Measurements from ENCODE around the gene ZNF581. TPM values are rescaled to one million over a fixed set of nuclear protein-coding genes. Genes with fewer than 3 reads are reported as not detected.

Gene ZNF581
- total RNA-seq, 1 experiment from 2014 or later, result 65.1 TPM

GRCh38 chr19:55647732-55648584 is 4.5 kb downstream of the ZNF581 start, which contains the start of gene CCDC106:
Gene CCDC106, plus strand, starts transcription at chr19:55648212. Its CDS starts 835 bp downstream, at chr19:55649047.
- Histone ChIP-seq H4K5ac (ENCODE audit: insufficient read length, low read depth, low read length) (no peak within 1 kb of the TSS), H3T11ph (ENCODE audit: low read length) (no peak within 1 kb of the TSS), H3K4me1 (ENCODE audit: insufficient read depth, low read length) (no peaks in the 10 kb centered on the region), H2BK15ac (ENCODE audit: low read depth, low read length) (no peak within 1 kb of the TSS; the same call in 1 of the 2 replicates), H3K9ac (ENCODE audit: extremely low read depth, insufficient read length, low read length) (peak within 1 kb of the TSS; percentile 63), H3K14ac (ENCODE audit: insufficient read depth, low read length) (peak within 1 kb of the TSS; percentile 97), H3K23me2 (ENCODE audit: insufficient read length, low read depth, low read length, poor library complexity, severe bottlenecking) (peaks cover 25% of the 10 kb centered on the region), H2AK5ac (ENCODE audit: insufficient read length, low read length) (no peak within 1 kb of the TSS), H2BK12ac (ENCODE audit: insufficient read length, low read depth, low read length) (no peak within 1 kb of the TSS), H3K4ac (ENCODE audit: low read depth, low read length) (no peak within 1 kb of the TSS), H3K79me2 (ENCODE audit: insufficient read depth, low read length) (peaks cover 7% of the 10 kb centered on the region; the same call in 1 of the 2 replicates), H3K79me1 (ENCODE audit: insufficient read depth, low read depth, low read length, poor library complexity, severe bottlenecking) (peaks cover 3% of the 10 kb centered on the region), H2BK20ac (ENCODE audit: low read depth, low read length, poor library complexity, severe bottlenecking) (no peak within 1 kb of the TSS), H3K4me2 (ENCODE audit: insufficient read depth, insufficient read length, low read length) (peak within 1 kb of the TSS; percentile 91), H2AFZ (ENCODE audit: low read length) (no peak within 1 kb of the TSS), H2BK120ac (ENCODE audit: low read depth, low read length, poor library complexity, severe bottlenecking) (no peak within 1 kb of the TSS), H4K20me1 (ENCODE audit: control insufficient read depth, insufficient read depth, insufficient read length) (peaks cover 5% of the 10 kb centered on the region), H3K23ac (ENCODE audit: insufficient read length, low read depth, low read length) (no peak within 1 kb of the TSS), H2BK5ac (ENCODE audit: insufficient read length, low read length) (no peak within 1 kb of the TSS), H3K27ac (ENCODE audit: insufficient read length, low read depth, low read length) (no peak within 1 kb of the TSS), H4K91ac (ENCODE audit: insufficient read length, low read depth, low read length) (no peak within 1 kb of the TSS), H4K8ac (replicated peaks; ENCODE audit: insufficient read length, low read depth, low read length) (no peak within 1 kb of the TSS), H3K18ac (ENCODE audit: insufficient read length, low read depth, low read length) (peak within 1 kb of the TSS; percentile 96), H3K56ac (ENCODE audit: insufficient read length, low read depth, low read length) (no peak within 1 kb of the TSS), H3K9me3 (ENCODE audit: control insufficient read depth, low read depth, low read length) (no peaks in the 10 kb centered on the region), H3K27me3 (ENCODE audit: insufficient read depth, low read length) (no peaks in the 10 kb centered on the region)
- TF ChIP-seq, protein P1, sequence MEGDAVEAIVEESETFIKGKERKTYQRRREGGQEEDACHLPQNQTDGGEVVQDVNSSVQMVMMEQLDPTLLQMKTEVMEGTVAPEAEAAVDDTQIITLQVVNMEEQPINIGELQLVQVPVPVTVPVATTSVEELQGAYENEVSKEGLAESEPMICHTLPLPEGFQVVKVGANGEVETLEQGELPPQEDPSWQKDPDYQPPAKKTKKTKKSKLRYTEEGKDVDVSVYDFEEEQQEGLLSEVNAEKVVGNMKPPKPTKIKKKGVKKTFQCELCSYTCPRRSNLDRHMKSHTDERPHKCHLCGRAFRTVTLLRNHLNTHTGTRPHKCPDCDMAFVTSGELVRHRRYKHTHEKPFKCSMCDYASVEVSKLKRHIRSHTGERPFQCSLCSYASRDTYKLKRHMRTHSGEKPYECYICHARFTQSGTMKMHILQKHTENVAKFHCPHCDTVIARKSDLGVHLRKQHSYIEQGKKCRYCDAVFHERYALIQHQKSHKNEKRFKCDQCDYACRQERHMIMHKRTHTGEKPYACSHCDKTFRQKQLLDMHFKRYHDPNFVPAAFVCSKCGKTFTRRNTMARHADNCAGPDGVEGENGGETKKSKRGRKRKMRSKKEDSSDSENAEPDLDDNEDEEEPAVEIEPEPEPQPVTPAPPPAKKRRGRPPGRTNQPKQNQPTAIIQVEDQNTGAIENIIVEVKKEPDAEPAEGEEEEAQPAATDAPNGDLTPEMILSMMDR (conservative IDR thresholded peaks at IDR 0.05), result no peak
- H3K27ac Mint-ChIP-seq, result peak within 1 kb of the TSS; percentile 85 to 97 (median 90); a peak in 6 of 7 replicates
- peak; percentile 86 for DNase-seq
- H3K9me3 Mint-ChIP-seq, result peaks cover 0 to 3% of the 10 kb centered on the region in 2 experiments; a peak in 3 of 5 replicates
- WGBS (ENCODE audit: extremely low coverage, insufficient read length, low lambda C conversion rate), result no CpG with 5 or more reads among the region's 87 CpGs
- peaks cover 21 to 57% (median 46%) of the 10 kb centered on the region in 3 experiments for H3K36me3 Mint-ChIP-seq (ENCODE audit: insufficient read depth in 1 of 3, low read depth in 3 of 3)
- peaks cover 19 to 33% of the 10 kb centered on the region in 2 experiments for H3K4me1 Mint-ChIP-seq
- peak within 1 kb of the TSS; percentile 76 to 89 for H3K4me3 Mint-ChIP-seq
- peaks cover 1% of the 10 kb centered on the region; the same call in 1 of the 2 replicates for H3K27me3 Mint-ChIP-seq (ENCODE audit: low read depth)

Measured in H9 (cell line).